SH-SY5Y (cell line): ENCODE results near the gene ZFPM1.

Source experiments
- GATA2 ChIP-seq: IDR thresholded peaks from 2 replicates; pipeline ENCODE4 v1.6.1; 2011; ENCODE audit warnings: mild to moderate bottlenecking, low read depth, low read length
- GATA3 ChIP-seq: IDR thresholded peaks from 2 replicates; pipeline ENCODE4 v1.6.1; 2011; ENCODE audit warnings: low read depth, mild to moderate bottlenecking, low read length, moderate library complexity

DNA sequence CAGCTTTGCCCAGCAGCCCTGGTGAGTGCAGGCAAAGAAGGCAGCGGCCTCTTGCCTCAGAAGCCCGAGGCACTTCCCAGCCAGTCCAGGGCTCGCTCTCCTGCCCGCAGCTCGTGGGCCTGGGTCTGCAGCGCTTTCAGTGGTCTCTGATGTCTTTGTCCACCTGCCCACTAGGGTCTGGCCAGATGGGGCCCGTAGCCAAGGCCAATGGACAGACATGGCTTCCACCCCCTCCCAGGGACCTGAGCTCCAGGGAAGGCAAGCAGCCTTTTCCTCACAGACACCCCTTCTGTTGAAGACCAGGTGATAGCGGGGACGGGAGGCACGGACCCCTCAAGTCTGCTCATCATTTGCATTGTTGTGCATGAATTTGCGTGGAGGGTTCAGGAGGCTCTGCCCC, 83.4 kb downstream of the ZFPM1 start:
- TF ChIP-seq GATA3 (no peak), GATA2 (no peak)
